Measurements from ENCODE around the gene TENT5C. TPM values are rescaled to one million over a fixed set of nuclear protein-coding genes. Genes with fewer than 3 reads are reported as not detected.

TENT5C gene
- total and polyA plus RNA-seq, 9 of the 15 experiments (the other 6 are each of a cell fraction or from before 2014, with no cell fraction given) = 1.8 to 7.7 (median 4.0) TPM

DNA sequence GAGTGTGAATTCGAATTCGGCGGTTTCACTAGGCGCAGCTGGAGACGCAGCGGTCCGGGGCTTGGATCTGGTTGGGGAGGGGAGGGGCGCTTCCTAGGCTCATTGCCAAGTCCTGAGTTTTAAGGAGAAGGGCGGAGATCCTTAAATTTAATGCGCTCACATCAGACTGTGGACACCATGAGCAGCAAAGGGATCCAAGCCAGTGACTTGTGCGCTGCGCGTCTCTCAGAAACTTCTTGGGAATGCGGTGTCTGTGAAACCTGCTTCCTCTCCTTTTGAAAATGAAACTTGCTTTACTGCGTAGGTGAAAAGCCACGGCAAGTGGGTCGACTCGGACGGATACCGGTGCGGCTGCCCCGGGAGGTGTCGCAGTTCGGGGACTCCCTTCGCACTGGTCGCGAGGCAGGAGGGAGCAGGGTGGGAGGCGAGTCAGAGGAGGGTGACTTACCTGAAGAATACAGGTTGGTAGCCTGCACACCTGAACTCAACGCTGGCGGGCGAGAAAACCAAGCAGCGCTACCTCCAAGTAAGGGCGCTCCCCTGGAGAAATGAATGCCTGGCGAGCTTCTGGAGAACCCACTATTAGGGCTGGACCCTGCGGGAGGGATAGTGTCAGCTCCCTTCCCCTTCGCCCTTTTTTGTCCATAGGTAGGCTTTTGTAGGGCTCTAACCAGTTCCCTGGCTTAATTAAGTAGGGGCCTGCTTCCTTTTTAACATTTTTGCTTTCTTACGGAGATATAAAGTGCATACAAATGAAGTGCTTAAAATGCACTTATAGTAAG, 992 bp downstream of the TENT5C start (continued):
- TF ChIP-seq, protein P1, sequence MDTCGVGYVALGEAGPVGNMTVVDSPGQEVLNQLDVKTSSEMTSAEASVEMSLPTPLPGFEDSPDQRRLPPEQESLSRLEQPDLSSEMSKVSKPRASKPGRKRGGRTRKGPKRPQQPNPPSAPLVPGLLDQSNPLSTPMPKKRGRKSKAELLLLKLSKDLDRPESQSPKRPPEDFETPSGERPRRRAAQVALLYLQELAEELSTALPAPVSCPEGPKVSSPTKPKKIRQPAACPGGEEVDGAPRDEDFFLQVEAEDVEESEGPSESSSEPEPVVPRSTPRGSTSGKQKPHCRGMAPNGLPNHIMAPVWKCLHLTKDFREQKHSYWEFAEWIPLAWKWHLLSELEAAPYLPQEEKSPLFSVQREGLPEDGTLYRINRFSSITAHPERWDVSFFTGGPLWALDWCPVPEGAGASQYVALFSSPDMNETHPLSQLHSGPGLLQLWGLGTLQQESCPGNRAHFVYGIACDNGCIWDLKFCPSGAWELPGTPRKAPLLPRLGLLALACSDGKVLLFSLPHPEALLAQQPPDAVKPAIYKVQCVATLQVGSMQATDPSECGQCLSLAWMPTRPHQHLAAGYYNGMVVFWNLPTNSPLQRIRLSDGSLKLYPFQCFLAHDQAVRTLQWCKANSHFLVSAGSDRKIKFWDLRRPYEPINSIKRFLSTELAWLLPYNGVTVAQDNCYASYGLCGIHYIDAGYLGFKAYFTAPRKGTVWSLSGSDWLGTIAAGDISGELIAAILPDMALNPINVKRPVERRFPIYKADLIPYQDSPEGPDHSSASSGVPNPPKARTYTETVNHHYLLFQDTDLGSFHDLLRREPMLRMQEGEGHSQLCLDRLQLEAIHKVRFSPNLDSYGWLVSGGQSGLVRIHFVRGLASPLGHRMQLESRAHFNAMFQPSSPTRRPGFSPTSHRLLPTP (IDR thresholded peaks at IDR 0.05; ENCODE audit: borderline replicate concordance, extremely low read depth, insufficient read length) = no peak
- TF ChIP-seq RAD21 (CRISPR knock-in tag; conservative IDR thresholded peaks at IDR 0.05 in 1 of 2, IDR thresholded peaks at IDR 0.05 in 1 of 2) (0 out of 4 replicates have a peak, but pooled peaks of 1 of the 2 experiments have one; percentile 5), BMI1 (IDR thresholded peaks at IDR 0.05; ENCODE audit: low read length) (no peak), NRF1 (conservative IDR thresholded peaks at IDR 0.05 in 1 of 2, IDR thresholded peaks at IDR 0.05 in 1 of 2) (peak; percentile 48 to 61; a peak in 3 of 4 replicates), TSC22D4 (tag; IDR thresholded peaks at IDR 0.05) (no peak)
- TF ChIP-seq, protein P2, sequence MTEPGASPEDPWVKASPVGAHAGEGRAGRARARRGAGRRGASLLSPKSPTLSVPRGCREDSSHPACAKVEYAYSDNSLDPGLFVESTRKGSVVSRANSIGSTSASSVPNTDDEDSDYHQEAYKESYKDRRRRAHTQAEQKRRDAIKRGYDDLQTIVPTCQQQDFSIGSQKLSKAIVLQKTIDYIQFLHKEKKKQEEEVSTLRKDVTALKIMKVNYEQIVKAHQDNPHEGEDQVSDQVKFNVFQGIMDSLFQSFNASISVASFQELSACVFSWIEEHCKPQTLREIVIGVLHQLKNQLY (CRISPR knock-in tag; conservative IDR thresholded peaks at IDR 0.05) = no peak
- TF ChIP-seq, protein P3, sequence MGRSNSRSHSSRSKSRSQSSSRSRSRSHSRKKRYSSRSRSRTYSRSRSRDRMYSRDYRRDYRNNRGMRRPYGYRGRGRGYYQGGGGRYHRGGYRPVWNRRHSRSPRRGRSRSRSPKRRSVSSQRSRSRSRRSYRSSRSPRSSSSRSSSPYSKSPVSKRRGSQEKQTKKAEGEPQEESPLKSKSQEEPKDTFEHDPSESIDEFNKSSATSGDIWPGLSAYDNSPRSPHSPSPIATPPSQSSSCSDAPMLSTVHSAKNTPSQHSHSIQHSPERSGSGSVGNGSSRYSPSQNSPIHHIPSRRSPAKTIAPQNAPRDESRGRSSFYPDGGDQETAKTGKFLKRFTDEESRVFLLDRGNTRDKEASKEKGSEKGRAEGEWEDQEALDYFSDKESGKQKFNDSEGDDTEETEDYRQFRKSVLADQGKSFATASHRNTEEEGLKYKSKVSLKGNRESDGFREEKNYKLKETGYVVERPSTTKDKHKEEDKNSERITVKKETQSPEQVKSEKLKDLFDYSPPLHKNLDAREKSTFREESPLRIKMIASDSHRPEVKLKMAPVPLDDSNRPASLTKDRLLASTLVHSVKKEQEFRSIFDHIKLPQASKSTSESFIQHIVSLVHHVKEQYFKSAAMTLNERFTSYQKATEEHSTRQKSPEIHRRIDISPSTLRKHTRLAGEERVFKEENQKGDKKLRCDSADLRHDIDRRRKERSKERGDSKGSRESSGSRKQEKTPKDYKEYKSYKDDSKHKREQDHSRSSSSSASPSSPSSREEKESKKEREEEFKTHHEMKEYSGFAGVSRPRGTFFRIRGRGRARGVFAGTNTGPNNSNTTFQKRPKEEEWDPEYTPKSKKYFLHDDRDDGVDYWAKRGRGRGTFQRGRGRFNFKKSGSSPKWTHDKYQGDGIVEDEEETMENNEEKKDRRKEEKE (IDR thresholded peaks at IDR 0.05; ENCODE audit: borderline replicate concordance in 1 of 2, control insufficient read depth in 1 of 2, low read depth in 2 of 2, low read length in 1 of 2) = no peak

All from K562 (cell line).